Ovary (tissue), 9 donors: ENCODE results near the gene NEDD4L. TPM values are rescaled to one million over a fixed set of nuclear protein-coding genes. Genes with fewer than 3 reads are reported as not detected.

ENCODE experiments used
- DNase-seq, 5 donors: peaks; one replicate each; pipeline ENCODE4 v3.0.0-alpha.2; 2019 to 2020
- H3K27ac ChIP-seq, 2 donors: fragments of 200-600 bp; one replicate each; pipeline versions ENCODE4 v1.5.1 to v1.8.0; 2019 to 2022
- H3K27me3 ChIP-seq: fragments of 200-600 bp; one replicate; pipeline ENCODE4 v1.8.0; 2022
- H3K36me3 ChIP-seq: fragments of 200-600 bp; sonication (generic); one replicate; pipeline ENCODE4 v1.5.1; 2019
- H3K4me1 ChIP-seq: one replicate; pipeline ENCODE4 v1.8.1; 2013; ENCODE audit warnings: mild to moderate bottlenecking, moderate library complexity; ENCODE audit not compliant: insufficient read depth
- H3K4me3 ChIP-seq: fragments of 200-600 bp; sonication (generic); one replicate; pipeline ENCODE4 v1.5.1; 2017
- H3K9me3 ChIP-seq, 2 donors: fragments of 200-600 bp in 1 of 2; sonication (generic) in 1 of 2; one replicate each; pipeline versions ENCODE4 v1.5.1 to v1.8.1; 2013 to 2019; ENCODE audit warnings: mild to moderate bottlenecking in 1 of 2, moderate library complexity in 1 of 2
- CTCF ChIP-seq, 3 donors: fragments of 450-650 bp in 2 of 3; fragments of 200-600 bp in 1 of 3; IDR thresholded peaks; one replicate each; pipeline versions ENCODE4 v1.5.1 to v1.8.0; 2016 to 2022; ENCODE audit warnings: antibody characterized with exemption in 3 of 3, mild to moderate bottlenecking in 1 of 3
- EP300 ChIP-seq: sonication (generic); formaldehyde crosslinking; IDR thresholded peaks from one replicate; pipeline ENCODE4 v1.6.1; 2017; ENCODE audit warnings: antibody characterized with exemption
- POLR2A ChIP-seq: fragments of 450-650 bp; IDR thresholded peaks from one replicate; pipeline ENCODE4 v1.6.1; 2017; ENCODE audit warnings: antibody characterized with exemption, mild to moderate bottlenecking, moderate library complexity
- WGBS, 3 donors: extraction: QIAGEN DNeasy Blood & Tissue Kit in 1 of 3; methylation state at CpG; one replicate each; pipeline versions ENCODE4 v1.1.5 to v1.1.7; 2013 to 2017; 5-methylcytosine and 5-hydroxymethylcytosine counted together
- intact Hi-C, 4 donors: fragments of 100-400 bp; cut with DNase I; formaldehyde crosslinking; loops; one replicate each; pipeline versions ENCODE4 v1.11.0 to v1.15.1; 2022 to 2023
- polyA plus RNA-seq, 2 donors: library from polyadenylated mRNA; stranded (reverse); fragments of 200-250 nt in 1 of 2; fragments of 350-450 nt in 1 of 2; fragmentation: Illumina TruSeq in 1 of 2; extraction: RNeasy Lipid Tissue Mini Kit (QIAGEN cat#74804) in 1 of 2; gene quantifications; one replicate each; pipeline ENCODE4 v1.2.3, GENCODE V29; 2013 to 2014
- total RNA-seq, 7 donors: library from RNA; depleted of rRNA in 2 of 7; stranded (reverse); fragments of >200 nt in 2 of 7; fragmentation: NEBNext Ultra II Directional in 3 of 7; extraction: Animal tissue kit (Norgen Biotek cat#: 25700) in 3 of 7; gene quantifications; one replicate each; pipeline versions ENCODE4 v1.1.0 to v1.2.4, GENCODE V29; 2016 to 2023
- donor health status: DM: no; HTN: no; CAD: no; lungs with moderate emphysema.
- donor health status: DM: no; HTN: no; CAD: no.
- donor health status: Bipolar disorder and iron deficiency.
- donor health status: DM: yes; HTN: yes; CAD: no.
- donor health status: DM: no; HTN: no; CAD: no.
- donor health status: DM: yes; HTN: yes; CAD: no.

The NEDD4L gene
- total and polyA plus RNA-seq, 9 donors, result 11.0 to 75.2 (median 18.2) TPM

DNA sequence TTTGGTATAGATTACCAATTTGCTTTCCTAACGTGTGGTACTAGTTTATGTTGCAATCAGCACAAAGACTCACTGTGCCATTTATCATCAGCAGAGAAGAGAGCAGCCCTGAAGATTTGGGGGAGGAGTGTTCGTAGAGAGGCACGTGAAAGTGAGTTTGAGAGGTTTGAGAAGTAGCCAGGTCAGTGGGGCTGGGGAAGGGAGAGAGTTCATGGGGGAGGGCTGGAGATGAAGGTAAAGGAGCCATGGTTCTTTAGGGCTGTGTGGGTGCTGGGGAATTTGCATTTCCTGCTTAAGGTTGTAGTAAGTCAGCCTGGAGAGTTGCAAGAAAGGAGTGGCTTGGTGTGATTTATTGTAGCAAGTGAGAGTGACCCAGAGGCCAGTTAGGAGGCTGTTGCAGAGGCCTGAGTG lies 172.1 kb downstream of the NEDD4L start:
- peak in 1 of 5 donors; percentile 17 for DNase-seq
- Histone ChIP-seq H3K36me3 (no peaks in the 10 kb centered on the region), H3K4me1 (no peaks in the 10 kb centered on the region), H3K9me3 (no peaks in the 10 kb centered on the region), H3K27ac (no peak overlapping the region), H3K27me3 (no peaks in the 10 kb centered on the region), H3K4me3 (no peak overlapping the region)
- no peak for TF ChIP-seq EP300
- no peak for TF ChIP-seq POLR2A
- no peak for TF ChIP-seq CTCF (IDR thresholded peaks at IDR 0.05)
- 27 to 38% (median 28%) methylated on average over 3 of the region's 3 CpGs for WGBS, 3 donors
- intact Hi-C loops, result no loop called here

GRCh38 chr18:58217052-58217451 lies 173.0 kb downstream of the NEDD4L start:
- peaks cover 3% of the 10 kb centered on the region for H3K4me1 ChIP-seq
- WGBS, 3 donors, result 34 to 39% (median 35%) methylated on average over 3 of the region's 3 CpGs
- no peak overlapping the region for H3K4me3 ChIP-seq
- no peak for DNase-seq
- intact Hi-C loops, result no loop called here
- H3K9me3 ChIP-seq, result no peaks in the 10 kb centered on the region
- no peak overlapping the region for H3K27ac ChIP-seq
- no peaks in the 10 kb centered on the region for H3K27me3 ChIP-seq
- H3K36me3 ChIP-seq, result no peaks in the 10 kb centered on the region
- TF ChIP-seq EP300 (no peak), POLR2A (no peak), CTCF (IDR thresholded peaks at IDR 0.05) (no peak)

DNA sequence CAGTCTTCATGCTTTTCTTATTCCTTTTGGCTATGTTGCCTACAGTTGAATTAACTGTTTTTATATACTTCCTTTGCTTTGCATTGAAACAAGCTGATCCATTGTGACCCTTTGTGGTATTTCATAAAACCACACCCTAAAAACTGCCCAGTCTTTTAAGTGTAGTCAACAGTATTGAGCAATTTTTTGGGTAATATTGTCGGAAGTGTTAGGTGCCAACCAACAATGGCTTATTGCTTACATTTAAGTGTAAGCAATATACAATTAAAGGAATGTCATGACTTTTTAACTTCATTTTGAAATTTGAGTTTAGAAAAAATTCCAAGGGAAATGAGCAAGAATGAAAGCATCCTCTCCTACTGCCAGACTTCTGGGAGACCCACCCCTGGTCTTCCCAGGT lies 174.1 kb downstream of the NEDD4L start:
- intact Hi-C loops, result no loop called here
- 78 to 89% (median 89%) methylated on average over 1 of the region's 1 CpG for WGBS, 3 donors
- no peak for TF ChIP-seq EP300
- no peak for TF ChIP-seq POLR2A
- TF ChIP-seq CTCF (IDR thresholded peaks at IDR 0.05), result no peak
- Histone ChIP-seq H3K27ac (no peak overlapping the region), H3K9me3 (no peaks in the 10 kb centered on the region), H3K27me3 (no peaks in the 10 kb centered on the region), H3K36me3 (no peaks in the 10 kb centered on the region), H3K4me3 (no peak overlapping the region), H3K4me1 (peaks cover 3% of the 10 kb centered on the region)
- DNase-seq, result no peak

DNA sequence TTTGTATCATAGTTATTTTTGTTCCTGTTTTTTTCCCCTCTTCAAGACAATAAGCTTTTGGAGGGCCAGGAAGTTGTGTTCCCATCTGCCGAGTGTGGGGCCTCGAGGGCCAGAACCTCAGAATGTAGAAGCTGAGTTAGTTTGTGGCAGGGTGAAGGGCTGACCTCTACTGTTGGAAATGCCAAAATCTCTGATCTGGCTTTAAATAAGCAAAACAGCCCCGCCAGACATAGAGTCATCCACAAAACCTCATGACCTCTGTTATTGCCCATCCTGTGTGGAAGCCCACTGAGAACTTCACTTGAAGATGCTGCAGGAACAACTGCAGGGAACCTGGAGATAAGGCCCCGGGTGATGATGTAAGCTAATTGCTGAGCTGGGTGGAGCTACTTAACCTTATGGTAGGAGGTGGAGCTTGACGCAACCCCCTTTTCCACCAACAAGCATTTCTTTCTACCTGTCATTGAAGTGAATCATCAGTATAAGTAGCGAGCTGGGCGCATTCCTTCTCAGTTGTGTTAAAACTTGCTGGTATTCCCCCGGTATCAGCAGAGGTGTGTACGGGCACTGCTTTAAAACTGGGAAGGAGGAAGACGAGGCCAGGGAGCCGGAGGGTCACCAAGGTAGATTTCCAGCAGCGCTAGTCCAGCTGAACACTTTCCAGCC lies 177.2 kb downstream of the NEDD4L start:
- peaks cover 9% of the 10 kb centered on the region for H3K4me1 ChIP-seq
- no peak overlapping the region for H3K27ac ChIP-seq
- no peak for TF ChIP-seq EP300
- no peak for TF ChIP-seq POLR2A
- TF ChIP-seq CTCF (IDR thresholded peaks at IDR 0.05), result no peak
- no peak for DNase-seq
- intact Hi-C loops, result no loop called here
- no peaks in the 10 kb centered on the region for H3K27me3 ChIP-seq
- no peaks in the 10 kb centered on the region for H3K9me3 ChIP-seq
- no peaks in the 10 kb centered on the region for H3K36me3 ChIP-seq
- H3K4me3 ChIP-seq, result no peak overlapping the region
- WGBS, 3 donors, result 93 to 95% (median 94%) methylated on average over 12 of the region's 12 CpGs
